GM19324 (cell line): ENCODE data around the gene INHBE.
"Not testable (repeated sequence)": the region's sequence is repeated elsewhere in the genome, so short reads cannot be mapped to it uniquely, and the experiment has no call there.

Experiments
- ATAC-seq: cut with Tn5 transposase; IDR thresholded peaks from one replicate; pipeline ENCODE4 v1.9.1; 2021; ENCODE audit warnings: mild to moderate bottlenecking, moderate library complexity; ENCODE audit not compliant: unreplicated experiment, low FRiP score

The INHBE gene

GRCh38 chr12:57454566-57455373, at the start of gene INHBE:
TSS of gene INHBE (plus strand) at chr12:57455307. CDS start at chr12:57455537, 230 bp downstream.
- ATAC-seq: no peak

GRCh38 chr12:57410534-57410933, 44.6 kb upstream of the INHBE start:
- ATAC-seq: no peak

GRCh38 chr12:57414160-57414559, 40.9 kb upstream of the INHBE start:
- ATAC-seq: not testable (repeated sequence)

- no peak for ATAC-seq
These were observed 40.0 kb upstream of the INHBE start for GRCh38 chr12:57415088-57415487.

- no peak for ATAC-seq
These were observed 38.8 kb upstream of the INHBE start for GRCh38 chr12:57416039-57416996.

GRCh38 chr12:57418255-57418654, 36.9 kb upstream of the INHBE start:
- ATAC-seq: no peak

GRCh38 chr12:57419495-57419894, 35.6 kb upstream of the INHBE start:
- ATAC-seq: no peak

GRCh38 chr12:57420482-57420881, 34.6 kb upstream of the INHBE start:
- ATAC-seq: no peak

GRCh38 chr12:57426948-57427347, 28.2 kb upstream of the INHBE start:
- not testable (repeated sequence) for ATAC-seq

- ATAC-seq: no peak
These were observed 26.1 kb upstream of the INHBE start for GRCh38 chr12:57428965-57429364.

- ATAC-seq: no peak
These were observed 25.5 kb upstream of the INHBE start for GRCh38 chr12:57429473-57430111.

- ATAC-seq: peak; percentile 66
These were observed 24.8 kb upstream of the INHBE start for GRCh38 chr12:57430112-57430930.

- ATAC-seq: peak; percentile 95
These were observed 24.1 kb upstream of the INHBE start, which contains the start of gene R3HDM2 for GRCh38 chr12:57430931-57431566. TSS of gene R3HDM2 (minus strand) at chr12:57431043. CDS start at chr12:57310428, 120,615 bp downstream.

GRCh38 chr12:57431654-57432188, 23.4 kb upstream of the INHBE start:
- ATAC-seq: no peak

GRCh38 chr12:57433370-57433769, 21.7 kb upstream of the INHBE start:
- no peak for ATAC-seq

GRCh38 chr12:57434517-57435223, 20.4 kb upstream of the INHBE start, which contains the start of gene INHBC:
TSS of gene INHBC (plus strand) at chr12:57434784. CDS start at chr12:57434887, 103 bp downstream.
- no peak for ATAC-seq

GRCh38 chr12:57435293-57435692, 19.8 kb upstream of the INHBE start:
- ATAC-seq: no peak

- ATAC-seq: no peak
These were observed 16.7 kb upstream of the INHBE start for GRCh38 chr12:57438400-57438799.
